ENCODE measurements around the gene PDGFB. TPM values are rescaled to one million over a fixed set of nuclear protein-coding genes. Genes with fewer than 3 reads are reported as not detected.

PDGFB gene
- total and polyA plus RNA-seq, 11 donors, result 9.0 to 43.7 (median 21.3) TPM

DNA sequence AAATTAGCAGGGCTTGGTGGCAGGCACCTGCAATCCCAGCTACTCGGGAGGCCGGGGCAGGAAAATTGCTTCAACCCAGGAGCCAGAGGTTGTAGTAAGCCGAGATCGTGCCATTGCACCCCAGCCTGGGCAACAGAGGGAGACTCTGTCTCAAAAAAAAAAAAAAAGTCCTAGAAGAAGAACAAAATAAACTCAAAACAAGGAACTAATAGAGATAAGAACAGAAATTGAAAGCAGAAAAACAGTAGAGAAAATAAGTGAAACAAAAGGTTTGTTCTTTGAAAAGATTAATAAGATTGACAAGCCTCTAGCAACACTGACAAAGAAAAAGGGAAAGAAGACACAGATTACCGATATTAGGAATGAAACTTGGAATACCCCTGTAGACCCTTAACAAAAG lies 47.2 kb downstream of the PDGFB start:
- ATAC-seq, result no peak
- peak in 1 of 5 donors; percentile 8 for DNase-seq
- Histone ChIP-seq H3K27ac (no peak overlapping the region), H3K36me3 (no peaks in the 10 kb centered on the region), H3K27me3 (no peaks in the 10 kb centered on the region), H3K9me3 (peaks cover 0 to 20% (median 0%) of the 10 kb centered on the region in 12 donors), H3K4me1 (peaks cover 0 to 4% (median 0%) of the 10 kb centered on the region in 12 donors), H3K4me3 (no peak overlapping the region)
- intact Hi-C loops (cut with DNase I), result no loop called here
- TF ChIP-seq, protein P1, sequence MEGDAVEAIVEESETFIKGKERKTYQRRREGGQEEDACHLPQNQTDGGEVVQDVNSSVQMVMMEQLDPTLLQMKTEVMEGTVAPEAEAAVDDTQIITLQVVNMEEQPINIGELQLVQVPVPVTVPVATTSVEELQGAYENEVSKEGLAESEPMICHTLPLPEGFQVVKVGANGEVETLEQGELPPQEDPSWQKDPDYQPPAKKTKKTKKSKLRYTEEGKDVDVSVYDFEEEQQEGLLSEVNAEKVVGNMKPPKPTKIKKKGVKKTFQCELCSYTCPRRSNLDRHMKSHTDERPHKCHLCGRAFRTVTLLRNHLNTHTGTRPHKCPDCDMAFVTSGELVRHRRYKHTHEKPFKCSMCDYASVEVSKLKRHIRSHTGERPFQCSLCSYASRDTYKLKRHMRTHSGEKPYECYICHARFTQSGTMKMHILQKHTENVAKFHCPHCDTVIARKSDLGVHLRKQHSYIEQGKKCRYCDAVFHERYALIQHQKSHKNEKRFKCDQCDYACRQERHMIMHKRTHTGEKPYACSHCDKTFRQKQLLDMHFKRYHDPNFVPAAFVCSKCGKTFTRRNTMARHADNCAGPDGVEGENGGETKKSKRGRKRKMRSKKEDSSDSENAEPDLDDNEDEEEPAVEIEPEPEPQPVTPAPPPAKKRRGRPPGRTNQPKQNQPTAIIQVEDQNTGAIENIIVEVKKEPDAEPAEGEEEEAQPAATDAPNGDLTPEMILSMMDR (IDR thresholded peaks at IDR 0.05), result no peak
- TF ChIP-seq POLR2A (IDR thresholded peaks at IDR 0.05), result no peak
- 86 to 95% (median 92%) methylated on average over 5 of the region's 5 CpGs for WGBS, 4 donors

- Histone ChIP-seq H3K9me3 (peaks cover 0 to 20% (median 0%) of the 10 kb centered on the region in 12 donors), H3K4me1 (no peaks in the 10 kb centered on the region), H3K4me3 (no peak overlapping the region), H3K36me3 (no peaks in the 10 kb centered on the region), H3K27ac (no peak overlapping the region), H3K27me3 (no peaks in the 10 kb centered on the region)
- DNase-seq, result no peak
- no peak for ATAC-seq
- intact Hi-C loops (cut with DNase I), result no loop called here
- WGBS, 4 donors, result 0 to 90% (median 88%) methylated on average over 1 of the region's 1 CpG
- TF ChIP-seq, protein P1 (IDR thresholded peaks at IDR 0.05), result no peak
- no peak for TF ChIP-seq POLR2A (IDR thresholded peaks at IDR 0.05)
Observed at GRCh38 chr22:39194098-39194497, 50.7 kb downstream of the PDGFB start.

- Histone ChIP-seq H3K36me3 (no peaks in the 10 kb centered on the region), H3K4me3 (no peak overlapping the region), H3K27ac (no peak overlapping the region), H3K9me3 (peaks cover 0 to 4% (median 0%) of the 10 kb centered on the region in 12 donors), H3K4me1 (peaks cover 4 to 29% (median 18%) of the 10 kb centered on the region in 12 donors), H3K27me3 (no peaks in the 10 kb centered on the region)
- 52 to 69% (median 57%) methylated on average over 10 of the region's 10 CpGs for WGBS, 4 donors
- intact Hi-C loops (cut with DNase I), result loop anchor here in 1 of 10 donors (5.0 kb wide), 1 partner anchor 43 kb away; no protein-coding TSS in a partner anchor
- peak in 1 of 5 donors; percentile 5 for DNase-seq
- TF ChIP-seq POLR2A (IDR thresholded peaks at IDR 0.05), result no peak
- TF ChIP-seq, protein P1 (IDR thresholded peaks at IDR 0.05), result no peak
- ATAC-seq, result no peak
Observed at GRCh38 chr22:39188809-39189208, 56.0 kb downstream of the PDGFB start.

DNA sequence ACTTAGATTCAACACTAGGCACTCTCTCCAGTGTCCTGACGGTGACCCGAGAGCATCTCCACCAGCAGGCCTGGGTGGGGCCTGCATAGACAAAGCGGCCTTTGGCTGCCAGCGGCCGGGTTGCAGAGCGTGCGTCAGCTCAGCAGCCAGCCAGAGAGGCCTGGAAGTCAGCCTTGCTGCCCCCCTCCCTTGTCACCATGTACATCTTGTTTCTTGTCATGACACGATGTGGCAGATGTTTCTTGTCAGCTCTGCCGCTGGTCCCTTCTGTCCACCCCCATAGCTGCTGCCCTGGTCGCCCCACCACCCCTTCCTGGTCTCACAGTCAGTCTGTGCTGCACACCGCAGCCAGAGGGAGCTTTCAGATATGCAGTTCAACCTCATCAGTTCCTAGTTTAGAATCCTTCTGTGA lies 59.2 kb downstream of the PDGFB start:
- Histone ChIP-seq H3K36me3 (no peaks in the 10 kb centered on the region), H3K27me3 (no peaks in the 10 kb centered on the region), H3K27ac (peak overlapping the region; percentile 17 to 95 (median 78)), H3K4me3 (no peak overlapping the region), H3K4me1 (peaks cover 4 to 29% (median 18%) of the 10 kb centered on the region in 12 donors), H3K9me3 (peaks cover 0 to 9% (median 0%) of the 10 kb centered on the region in 12 donors)
- WGBS, 4 donors, result 18 to 46% (median 39%) methylated on average over 4 to 11 of the region's 11 CpGs
- peak; percentile 71 to 91 (median 87) for DNase-seq
- ATAC-seq, result peak; percentile 87 to 95 (median 92)
- intact Hi-C loops (cut with DNase I), result loop anchor here in 1 of 10 donors (5.0 kb wide), 1 partner anchor 47 kb away; no protein-coding TSS in a partner anchor
- no peak for TF ChIP-seq POLR2A (IDR thresholded peaks at IDR 0.05)
- TF ChIP-seq, protein P1 (IDR thresholded peaks at IDR 0.05), result peak in 11 of 12 donors; percentile 36 to 77 (median 51)
